ENCODE data around the gene SPACA5B.
"Not testable (repeated sequence)": the region's sequence is repeated elsewhere in the genome, so short reads cannot be mapped to it uniquely, and the experiment has no call there.

Gene SPACA5B

GRCh38 chrX:48130326-48130725 is at the start of gene SPACA5B:
TSS of gene SPACA5B (plus strand) at chrX:48130626. CDS start at chrX:48130688, 62 bp downstream.
- DNase-seq (ENCODE audit: low spot score); in situ Hi-C loops (cut with MboI; ENCODE audit: low pct_unique_long_range_greater_than_20kb, low sequenced_read_pairs, unreplicated experiment): not testable (repeated sequence)

- peak; percentile 54 for DNase-seq (ENCODE audit: low spot score)
- in situ Hi-C loops (cut with MboI; ENCODE audit: low pct_unique_long_range_greater_than_20kb, low sequenced_read_pairs, unreplicated experiment): loop anchor here (25.0 kb wide), 1 partner anchor 404 kb away; the partner anchor contains the start of gene FTSJ1
- TF ChIP-seq CTCF (IDR thresholded peaks at IDR 0.05; ENCODE audit: extremely low read depth, insufficient read depth, missing control alignments): peak; percentile 51
Observed at GRCh38 chrX:48083212-48083611, 47.2 kb upstream of the SPACA5B start.

GRCh38 chrX:48083706-48084105 is 46.7 kb upstream of the SPACA5B start:
- TF ChIP-seq CTCF (IDR thresholded peaks at IDR 0.05; ENCODE audit: extremely low read depth, insufficient read depth, missing control alignments): no peak
- DNase-seq (ENCODE audit: low spot score): no peak
- in situ Hi-C loops (cut with MboI; ENCODE audit: low pct_unique_long_range_greater_than_20kb, low sequenced_read_pairs, unreplicated experiment): loop anchor here (25.0 kb wide), 1 partner anchor 404 kb away; the partner anchor contains the start of gene FTSJ1

GRCh38 chrX:48086082-48086481 is 44.3 kb upstream of the SPACA5B start:
- DNase-seq (ENCODE audit: low spot score): no peak
- TF ChIP-seq CTCF (IDR thresholded peaks at IDR 0.05; ENCODE audit: extremely low read depth, insufficient read depth, missing control alignments): no peak
- in situ Hi-C loops (cut with MboI; ENCODE audit: low pct_unique_long_range_greater_than_20kb, low sequenced_read_pairs, unreplicated experiment): loop anchor here (25.0 kb wide), 1 partner anchor 401 kb away; the partner anchor contains the start of gene FTSJ1

- DNase-seq (ENCODE audit: low spot score): no peak
- in situ Hi-C loops (cut with MboI; ENCODE audit: low pct_unique_long_range_greater_than_20kb, low sequenced_read_pairs, unreplicated experiment): loop anchor here (25.0 kb wide), 1 partner anchor 397 kb away; the partner anchor contains the start of gene FTSJ1
- no peak for TF ChIP-seq CTCF (IDR thresholded peaks at IDR 0.05; ENCODE audit: extremely low read depth, insufficient read depth, missing control alignments)
Observed at GRCh38 chrX:48090123-48090522, 40.3 kb upstream of the SPACA5B start.

- in situ Hi-C loops (cut with MboI; ENCODE audit: low pct_unique_long_range_greater_than_20kb, low sequenced_read_pairs, unreplicated experiment): loop anchor here (25.0 kb wide), 1 partner anchor 395 kb away; the partner anchor contains the start of gene FTSJ1
- DNase-seq (ENCODE audit: low spot score): not testable (repeated sequence)
Observed at GRCh38 chrX:48092558-48092957, 37.9 kb upstream of the SPACA5B start.

GRCh38 chrX:48101443-48101842 is 29.0 kb upstream of the SPACA5B start:
- no peak for DNase-seq (ENCODE audit: low spot score)
- in situ Hi-C loops (cut with MboI; ENCODE audit: low pct_unique_long_range_greater_than_20kb, low sequenced_read_pairs, unreplicated experiment): no loop called here
- TF ChIP-seq CTCF (IDR thresholded peaks at IDR 0.05; ENCODE audit: extremely low read depth, insufficient read depth, missing control alignments): no peak

GRCh38 chrX:48102874-48103374 is 27.5 kb upstream of the SPACA5B start:
- TF ChIP-seq CTCF (IDR thresholded peaks at IDR 0.05; ENCODE audit: extremely low read depth, insufficient read depth, missing control alignments): no peak
- no peak for DNase-seq (ENCODE audit: low spot score)
- in situ Hi-C loops (cut with MboI; ENCODE audit: low pct_unique_long_range_greater_than_20kb, low sequenced_read_pairs, unreplicated experiment): no loop called here
